GM18867 (cell line): ENCODE measurements around the gene PLEKHA7.

ENCODE experiments used
- ATAC-seq: cut with Tn5 transposase; IDR thresholded peaks from one replicate; pipeline ENCODE4 v1.9.1; 2021; ENCODE audit warnings: mild to moderate bottlenecking, moderate library complexity; ENCODE audit not compliant: unreplicated experiment

PLEKHA7 gene

DNA sequence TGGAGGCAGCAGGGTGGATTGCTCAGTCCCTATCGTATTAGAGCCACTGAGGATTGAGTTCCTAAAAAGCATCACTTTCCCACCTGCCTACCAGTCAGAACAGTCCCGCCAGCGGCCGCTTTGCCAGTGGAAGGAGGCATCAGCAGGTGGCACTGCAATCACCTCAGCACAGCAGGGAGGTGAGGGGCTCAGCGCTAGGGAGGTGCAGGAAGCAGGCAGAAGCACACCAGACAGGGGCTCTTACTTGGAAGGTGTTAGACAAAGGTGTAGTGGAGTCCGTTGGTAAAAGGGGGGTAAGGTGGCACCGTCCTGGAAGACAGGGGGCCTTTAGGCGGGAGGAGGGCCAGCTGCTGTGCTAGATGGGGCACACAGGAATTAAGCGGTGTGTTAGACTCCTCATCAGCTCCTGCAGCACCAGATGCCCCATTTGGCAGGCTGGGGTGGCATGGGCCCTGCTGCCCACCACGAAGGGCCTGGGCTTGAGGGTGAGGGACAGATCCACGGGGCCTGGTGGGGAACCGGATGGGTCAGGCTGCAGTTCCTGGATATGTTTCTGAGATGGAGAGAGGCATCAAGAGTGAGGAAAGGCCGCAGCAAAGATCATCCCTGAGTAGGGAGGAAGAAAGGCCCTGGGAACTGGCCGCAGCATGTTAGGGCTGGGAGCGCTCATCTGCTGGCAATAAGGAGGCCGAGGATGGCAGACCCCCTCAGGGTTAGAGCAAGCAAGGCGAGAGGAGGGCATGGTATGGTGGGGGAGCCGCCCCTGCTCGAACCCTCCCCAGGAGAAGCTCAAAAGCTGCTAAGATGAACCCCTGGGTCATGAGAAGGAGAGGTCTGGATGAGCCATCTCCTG is 233.3 kb downstream of the PLEKHA7 start:
- ATAC-seq, result no peak

DNA sequence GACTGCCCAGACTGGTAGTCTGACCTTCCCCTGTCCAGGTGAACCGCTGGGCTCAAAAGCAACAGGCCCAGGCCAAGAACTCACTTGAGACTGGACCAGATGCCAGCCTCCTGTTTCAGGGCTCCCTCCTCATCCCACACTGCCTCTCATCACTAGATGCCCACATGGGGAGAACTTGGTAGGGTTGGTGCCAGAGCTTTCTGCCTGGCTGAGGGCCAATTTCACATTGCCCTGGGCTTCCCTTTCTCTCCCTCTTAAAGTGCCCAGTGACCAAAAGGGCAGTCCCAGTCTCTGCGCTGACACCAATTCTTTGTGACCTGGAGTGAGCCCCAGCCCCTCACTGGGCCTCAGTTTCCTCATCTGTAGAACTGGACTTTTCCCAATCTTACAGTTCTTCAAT is 234.1 kb downstream of the PLEKHA7 start:
- no peak for ATAC-seq

DNA sequence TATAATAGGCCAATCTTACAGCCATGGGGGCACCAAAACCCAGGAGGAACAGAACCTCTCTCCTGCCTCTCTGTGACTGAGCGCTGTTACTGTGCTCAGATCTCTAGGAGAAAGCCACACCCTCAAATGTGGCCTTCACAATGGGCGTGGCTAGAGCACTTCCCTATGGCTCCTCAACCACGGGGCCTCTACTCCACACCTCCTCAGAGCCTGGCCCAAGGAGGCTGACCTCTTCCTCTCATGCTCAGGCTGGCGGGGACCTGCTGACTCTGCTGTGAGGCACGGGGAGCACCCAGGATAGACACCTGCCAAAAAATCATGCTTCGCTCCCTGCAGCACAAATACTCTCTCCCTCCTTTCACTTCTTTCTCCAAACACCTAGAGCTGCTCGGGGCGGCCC is 234.8 kb downstream of the PLEKHA7 start:
- no peak for ATAC-seq

DNA sequence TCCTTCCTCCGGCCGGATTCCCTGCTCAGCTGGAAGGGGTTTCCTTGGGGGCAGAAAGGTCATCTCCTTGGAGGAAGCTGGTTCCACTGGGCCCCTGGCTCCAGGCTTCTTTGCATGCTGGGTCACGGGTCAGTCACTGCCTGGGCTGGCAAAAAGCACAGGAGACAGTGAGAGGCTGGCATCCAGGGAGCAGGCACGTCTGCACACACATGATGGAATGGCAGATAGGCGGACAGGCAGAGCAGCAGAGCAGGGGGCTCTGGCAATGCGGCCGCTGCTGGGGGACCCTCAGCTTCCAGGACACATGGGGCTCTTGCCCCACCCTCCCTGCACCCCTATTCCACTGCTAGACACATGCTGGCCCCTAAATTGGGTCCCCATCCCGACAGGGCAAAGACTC is 235.3 kb downstream of the PLEKHA7 start:
- no peak for ATAC-seq

DNA sequence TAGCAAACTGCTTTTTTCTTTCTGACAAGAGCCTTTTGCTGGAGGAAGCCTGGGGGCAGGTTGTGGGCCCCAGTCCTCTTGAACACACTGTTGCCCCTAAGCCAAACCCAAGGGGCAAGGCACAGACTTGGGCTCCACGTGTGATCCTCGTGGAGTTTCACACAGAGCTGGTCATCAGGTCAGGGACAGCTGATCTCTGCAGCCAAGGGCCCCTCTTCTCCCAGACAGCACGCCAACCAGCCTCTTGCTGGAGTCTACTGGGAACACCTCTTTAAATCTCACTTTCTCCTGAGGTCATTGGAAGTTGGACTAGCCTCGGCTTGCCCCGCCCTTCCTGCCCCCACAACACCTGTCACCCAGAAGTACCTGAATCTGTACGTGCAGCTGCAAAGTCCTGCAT is 235.9 kb downstream of the PLEKHA7 start:
- no peak for ATAC-seq

DNA sequence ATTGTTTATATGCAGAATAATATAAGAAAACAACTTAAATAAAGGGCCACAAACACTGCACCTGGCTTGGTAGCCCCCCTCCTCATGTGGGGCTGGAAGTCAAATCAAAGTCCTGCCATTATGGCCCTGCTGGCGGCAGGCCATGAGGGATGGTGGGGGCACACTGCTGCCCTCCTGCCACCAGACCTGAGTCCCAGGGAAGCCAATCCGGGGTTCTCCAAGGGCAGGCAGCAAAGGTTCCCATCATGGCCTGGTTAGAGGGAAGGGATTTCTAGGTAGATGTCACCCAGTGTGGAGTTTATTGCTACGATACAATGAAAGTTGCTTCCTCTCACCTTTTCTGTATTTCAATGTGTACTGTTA is 236.6 kb downstream of the PLEKHA7 start:
- no peak for ATAC-seq

DNA sequence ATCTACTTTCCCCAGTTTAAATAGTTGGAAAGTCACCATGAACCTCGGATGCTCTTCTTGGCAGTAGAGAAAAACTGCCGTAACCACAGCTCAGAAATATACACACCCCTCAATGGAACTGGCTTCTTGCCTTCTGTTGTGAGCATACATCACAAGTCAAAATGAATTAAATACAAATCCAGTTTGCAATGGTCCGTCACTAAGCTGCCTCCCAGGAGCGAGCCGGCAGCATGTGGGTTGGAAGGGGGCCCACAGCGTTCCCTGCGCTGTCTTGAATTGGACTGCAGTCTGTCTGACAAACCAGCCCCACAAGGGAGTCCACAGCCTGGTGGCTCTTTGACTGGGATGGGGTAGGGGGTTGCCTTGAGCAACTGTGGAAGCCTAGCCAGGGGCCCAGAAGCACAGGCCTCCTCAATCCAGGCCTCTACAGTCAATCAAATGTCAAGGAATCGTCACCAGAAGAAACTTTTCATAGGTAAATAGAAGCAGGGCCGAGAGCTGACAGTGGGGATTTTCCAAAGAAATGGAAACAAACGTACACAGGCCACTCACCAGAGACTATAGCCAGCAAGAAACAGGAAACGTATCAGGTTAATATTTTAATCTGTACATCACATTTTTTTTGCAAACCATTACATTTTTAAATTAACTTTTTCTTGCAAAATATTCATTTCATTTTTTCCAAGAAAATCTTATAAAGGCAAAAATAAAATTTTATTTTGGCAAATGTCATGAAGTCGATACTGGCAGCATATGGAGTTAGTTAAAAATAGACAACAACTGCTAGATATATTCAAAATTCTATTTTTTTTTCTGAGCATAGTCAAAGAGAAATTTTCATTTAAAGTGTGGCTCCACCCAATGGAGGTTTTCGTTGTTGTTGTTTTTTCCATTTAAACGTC is 237.3 kb downstream of the PLEKHA7 start:
- no peak for ATAC-seq

DNA sequence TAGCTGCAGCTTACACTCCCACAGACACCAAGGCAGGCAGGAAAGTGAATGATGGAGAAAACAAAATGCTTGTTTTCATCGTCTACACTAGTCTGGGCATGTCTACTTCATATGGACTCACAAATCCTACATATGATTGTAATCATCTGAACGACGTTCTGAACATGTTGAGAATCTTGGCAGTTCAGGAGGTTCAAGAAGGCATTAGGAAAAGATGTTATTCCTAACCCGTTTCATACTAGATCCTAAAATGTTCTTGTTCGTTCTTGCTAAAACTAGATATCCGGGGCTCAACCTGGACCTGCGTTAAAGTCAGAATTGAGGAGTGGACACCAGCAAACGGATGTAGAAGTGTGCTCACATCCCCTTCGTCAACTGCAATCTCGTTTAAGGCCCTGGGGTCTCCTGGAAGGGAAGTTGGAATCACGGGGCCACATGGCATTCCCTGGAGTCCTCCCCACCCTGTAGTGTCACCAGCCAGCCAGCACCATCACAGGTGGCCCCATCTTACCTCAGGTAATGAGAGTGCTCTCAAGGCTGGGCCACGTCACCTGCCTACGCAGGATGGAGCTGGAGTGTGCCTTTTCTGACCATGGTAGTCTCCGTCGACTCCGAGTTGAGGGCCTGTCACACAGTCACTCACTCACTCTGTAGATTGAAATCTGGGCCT is 238.5 kb downstream of the PLEKHA7 start:
- no peak for ATAC-seq

DNA sequence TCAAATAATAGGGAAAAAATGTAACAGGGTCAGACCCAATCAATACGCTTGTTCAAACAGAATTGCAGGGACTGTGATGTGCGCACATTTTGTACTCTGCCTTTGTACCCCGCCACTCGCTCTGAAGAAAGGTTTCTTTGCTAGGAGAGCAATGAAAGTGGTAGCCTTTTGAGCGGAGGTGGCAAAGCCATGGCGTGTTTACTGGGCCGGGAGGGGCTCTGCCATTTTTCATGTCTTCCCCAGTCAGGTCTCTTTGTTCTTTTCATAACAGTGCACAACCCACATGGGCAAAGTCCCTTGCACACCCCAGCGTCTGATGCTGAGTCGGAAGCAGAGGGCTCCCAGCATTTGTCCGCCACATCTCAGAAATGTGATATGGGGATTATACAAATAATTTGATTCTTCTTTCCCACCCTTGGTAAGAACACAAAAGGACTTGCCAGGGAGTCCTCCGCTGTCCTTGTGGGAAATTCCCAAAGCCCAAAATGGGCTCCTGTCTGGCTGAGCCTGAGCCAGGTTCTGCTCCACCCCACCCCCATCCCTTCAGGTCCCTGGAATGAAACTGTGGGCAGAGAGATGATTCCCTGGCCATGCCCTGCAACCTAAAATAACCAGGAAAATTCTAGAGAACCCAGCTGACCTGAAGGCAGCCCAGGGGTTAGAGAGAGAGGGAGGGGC is 239.1 kb downstream of the PLEKHA7 start:
- no peak for ATAC-seq

DNA sequence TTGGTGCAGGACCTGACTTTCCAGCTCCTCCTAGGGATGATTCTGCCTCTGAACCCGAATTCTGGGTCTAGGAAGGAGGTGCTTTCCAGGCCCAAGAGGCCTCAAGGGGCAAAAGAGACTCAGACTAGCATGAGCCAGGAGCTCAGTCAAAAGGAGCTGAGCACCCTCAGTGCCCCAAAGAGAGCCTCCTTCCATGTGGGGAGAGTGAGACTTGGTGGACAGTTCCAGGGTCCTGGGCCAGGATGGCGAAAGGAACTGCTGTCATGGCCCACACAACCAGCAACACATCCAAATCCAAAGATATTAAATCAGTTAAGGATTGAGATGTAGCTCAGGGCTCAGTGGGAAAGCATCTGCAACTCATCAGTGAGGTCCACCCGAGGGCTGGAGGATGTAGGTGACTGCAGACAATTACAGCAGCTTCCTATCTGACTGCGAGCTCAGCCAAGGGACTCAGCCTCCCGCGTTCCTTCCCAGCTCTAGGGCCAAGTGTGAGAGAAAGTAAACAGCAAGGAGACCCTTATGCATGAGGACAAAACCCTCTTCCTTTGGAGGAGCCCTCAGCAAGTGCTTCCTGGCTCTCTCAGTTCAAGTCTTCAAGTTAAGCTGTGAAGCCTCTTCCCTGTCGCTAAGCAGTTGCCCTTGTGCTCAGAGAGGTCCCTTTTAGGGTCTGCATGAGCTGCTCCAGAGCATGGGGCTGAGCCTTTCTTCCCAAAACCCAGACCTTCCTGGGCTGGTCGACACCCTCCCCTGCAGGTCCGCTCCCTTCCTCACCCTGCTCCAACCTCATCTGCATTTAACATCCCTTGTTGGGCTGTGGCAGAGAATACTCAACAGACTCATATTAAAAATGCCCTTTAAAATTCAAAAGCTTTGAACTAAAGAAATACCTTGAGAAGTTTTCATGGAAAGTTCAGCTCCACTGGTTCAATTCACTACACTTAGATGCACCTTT is 240.0 kb downstream of the PLEKHA7 start:
- no peak for ATAC-seq

DNA sequence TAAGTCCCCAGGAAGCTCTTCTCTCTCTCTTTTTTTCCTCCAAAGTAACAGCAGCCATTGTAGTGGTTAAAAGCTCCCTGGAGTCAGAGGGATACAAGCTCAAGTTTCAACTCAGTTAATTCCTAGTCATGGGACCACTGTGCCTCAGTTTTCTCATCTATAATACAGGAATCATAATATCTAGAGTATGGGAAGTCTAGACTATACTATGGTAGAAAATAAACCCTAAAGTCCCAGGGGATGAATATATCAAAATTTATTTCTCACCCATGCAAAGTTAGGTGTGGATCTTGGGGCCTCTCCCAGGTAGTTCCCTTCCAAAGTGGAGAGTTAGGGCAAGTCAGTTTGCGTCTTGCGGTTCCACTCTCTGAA is 242.1 kb downstream of the PLEKHA7 start:
- no peak for ATAC-seq

DNA sequence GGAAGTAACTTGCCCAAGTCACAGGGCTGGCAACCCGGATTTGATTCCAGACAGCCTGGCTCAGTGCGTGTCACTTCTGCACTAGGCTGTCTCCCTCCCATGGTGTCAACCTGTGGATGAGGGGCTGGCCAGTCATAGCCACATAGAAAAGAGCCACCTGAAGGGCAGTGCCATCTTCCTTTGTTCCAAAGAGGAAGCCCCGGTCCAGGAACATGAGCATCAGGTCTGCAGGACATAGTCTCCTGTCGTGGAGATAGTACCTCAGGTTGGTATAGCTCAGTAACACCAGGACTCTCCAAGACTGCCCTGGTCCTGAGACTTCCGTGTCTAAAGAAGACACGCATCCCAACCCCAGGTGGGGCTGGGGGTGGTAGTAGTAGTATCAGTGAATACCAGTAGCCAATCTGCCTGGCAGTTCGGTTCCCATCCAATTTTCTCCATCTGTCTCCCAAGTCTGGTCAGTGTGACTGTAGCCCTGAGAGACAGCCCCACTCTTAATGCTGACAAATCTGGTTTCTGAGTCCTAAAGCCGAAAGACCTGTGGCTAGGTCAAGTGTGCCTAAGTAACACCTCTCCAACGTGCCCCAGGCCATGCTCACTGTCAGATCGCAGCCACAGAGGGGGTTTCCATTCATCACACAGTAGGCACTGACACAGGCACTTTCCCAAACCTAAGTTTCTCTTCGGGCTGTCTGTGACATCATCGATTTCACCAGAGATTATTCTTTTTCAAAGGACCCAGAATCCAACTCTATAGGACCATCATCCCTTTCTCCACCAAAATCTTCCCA is 242.7 kb downstream of the PLEKHA7 start:
- ATAC-seq, result peak; percentile 70

DNA sequence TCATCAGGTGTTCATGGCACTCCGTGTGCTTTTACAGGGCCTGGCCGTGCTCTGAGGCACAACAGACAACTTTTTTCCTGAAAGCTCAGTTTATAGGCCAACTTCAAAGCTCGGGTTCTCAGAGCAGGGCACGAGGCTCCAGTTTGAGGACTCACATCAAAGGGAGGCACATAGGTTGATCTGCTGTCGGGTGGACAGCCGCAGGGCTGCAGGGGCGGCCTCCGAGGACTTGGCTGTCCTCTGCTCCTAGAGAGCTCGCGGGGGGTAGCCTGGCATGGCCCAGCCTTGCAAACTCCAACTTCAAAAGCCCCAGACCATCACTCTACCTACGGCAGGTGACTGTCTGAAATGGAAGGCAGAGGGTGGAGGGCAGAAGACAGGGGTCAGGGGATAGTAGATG is 244.2 kb downstream of the PLEKHA7 start:
- ATAC-seq, result no peak

DNA sequence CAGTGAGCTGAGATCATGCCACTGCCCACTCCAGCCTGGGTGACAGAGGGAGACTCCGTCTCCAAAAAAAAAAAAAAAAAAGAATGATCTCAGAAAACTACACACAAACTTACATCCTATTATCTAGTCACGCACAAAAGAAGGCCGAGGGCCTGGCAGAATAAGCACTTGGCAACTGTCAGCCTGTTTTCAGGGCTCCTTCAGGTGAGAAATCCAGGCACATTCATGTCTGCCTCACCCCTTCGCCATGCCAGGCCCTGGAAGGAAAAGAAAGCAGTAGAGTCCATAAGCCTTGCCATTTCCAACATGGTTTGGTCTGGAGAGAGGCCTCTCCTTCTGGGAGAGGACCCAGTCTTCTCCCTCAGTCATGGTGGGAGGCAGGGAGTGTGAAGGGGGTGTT is 244.8 kb downstream of the PLEKHA7 start:
- ATAC-seq, result no peak

DNA sequence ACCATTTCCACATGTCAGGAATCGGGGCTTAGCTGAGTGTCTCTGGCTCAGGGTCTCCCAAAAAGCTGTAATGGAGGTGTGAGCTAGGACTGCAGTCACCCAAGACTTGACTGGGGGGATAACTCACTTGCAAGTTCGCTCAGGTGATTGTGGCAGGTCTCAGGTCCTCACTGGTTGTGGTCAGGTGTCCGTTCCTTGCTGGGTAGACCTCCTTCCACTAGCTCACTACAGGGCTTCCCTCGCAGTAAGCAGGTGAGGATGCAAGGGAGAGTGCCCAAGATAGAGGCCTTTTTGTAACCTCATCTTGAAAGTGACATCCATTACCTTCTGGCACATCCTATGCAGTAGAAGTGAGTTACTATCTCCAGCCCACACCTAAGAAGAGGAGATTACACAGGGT is 246.3 kb downstream of the PLEKHA7 start:
- no peak for ATAC-seq

DNA sequence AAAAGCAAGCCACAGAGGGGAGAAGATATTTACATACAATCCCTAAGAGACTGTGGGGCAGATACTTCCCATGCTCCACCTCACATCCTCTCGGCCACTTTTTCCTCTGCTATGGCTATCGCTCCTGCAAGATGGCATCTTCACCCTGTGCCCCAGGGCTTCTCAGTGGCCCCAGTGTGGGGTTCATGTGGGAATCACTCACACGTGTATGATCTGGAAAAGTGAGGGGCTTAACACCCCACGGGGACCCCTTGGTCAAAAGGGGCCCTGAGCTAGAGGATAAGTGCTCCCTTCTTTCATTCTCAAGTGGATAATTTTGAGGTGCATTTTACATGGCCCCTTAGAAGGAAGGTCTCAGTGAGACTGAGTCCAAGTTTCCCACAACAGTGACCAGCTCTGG is 247.1 kb downstream of the PLEKHA7 start:
- no peak for ATAC-seq

DNA sequence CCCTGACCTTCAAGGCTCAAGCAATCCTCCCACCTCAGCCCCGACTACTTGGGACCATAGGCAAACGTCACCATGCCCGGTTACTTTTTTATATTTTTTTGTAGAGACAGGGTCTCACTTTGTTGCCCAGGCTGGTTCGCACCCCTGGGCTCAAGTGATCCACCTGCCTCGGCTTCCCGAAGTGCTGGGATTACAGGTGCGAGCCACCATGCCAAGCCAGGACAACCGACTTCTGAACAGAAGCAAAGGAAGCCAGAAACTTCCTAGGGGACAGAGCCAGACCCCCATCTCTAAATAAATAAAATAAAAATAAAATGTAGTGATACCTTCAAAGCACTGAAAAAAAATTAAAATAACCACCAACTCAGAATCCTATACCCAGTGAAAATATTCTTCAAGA is 249.3 kb downstream of the PLEKHA7 start:
- no peak for ATAC-seq

DNA sequence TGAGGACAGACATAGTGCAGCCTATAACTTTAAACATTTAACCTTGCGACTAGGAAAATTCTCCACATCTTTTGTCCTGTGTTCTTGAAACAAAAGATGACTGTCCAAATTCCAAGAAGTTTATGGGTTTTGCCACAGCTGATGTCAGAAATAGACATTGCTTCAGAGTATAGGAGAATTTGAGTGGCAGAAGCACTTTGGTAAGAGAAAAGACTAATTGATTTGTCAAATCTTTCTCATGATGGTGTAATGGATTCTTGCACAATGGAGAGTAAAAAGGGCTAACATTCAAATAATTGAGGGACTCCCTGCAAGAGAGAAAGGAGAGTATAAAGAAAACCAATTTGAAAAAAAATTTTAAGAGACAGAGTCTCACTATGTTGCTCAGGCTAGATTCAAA is 250.5 kb downstream of the PLEKHA7 start:
- ATAC-seq, result no peak

DNA sequence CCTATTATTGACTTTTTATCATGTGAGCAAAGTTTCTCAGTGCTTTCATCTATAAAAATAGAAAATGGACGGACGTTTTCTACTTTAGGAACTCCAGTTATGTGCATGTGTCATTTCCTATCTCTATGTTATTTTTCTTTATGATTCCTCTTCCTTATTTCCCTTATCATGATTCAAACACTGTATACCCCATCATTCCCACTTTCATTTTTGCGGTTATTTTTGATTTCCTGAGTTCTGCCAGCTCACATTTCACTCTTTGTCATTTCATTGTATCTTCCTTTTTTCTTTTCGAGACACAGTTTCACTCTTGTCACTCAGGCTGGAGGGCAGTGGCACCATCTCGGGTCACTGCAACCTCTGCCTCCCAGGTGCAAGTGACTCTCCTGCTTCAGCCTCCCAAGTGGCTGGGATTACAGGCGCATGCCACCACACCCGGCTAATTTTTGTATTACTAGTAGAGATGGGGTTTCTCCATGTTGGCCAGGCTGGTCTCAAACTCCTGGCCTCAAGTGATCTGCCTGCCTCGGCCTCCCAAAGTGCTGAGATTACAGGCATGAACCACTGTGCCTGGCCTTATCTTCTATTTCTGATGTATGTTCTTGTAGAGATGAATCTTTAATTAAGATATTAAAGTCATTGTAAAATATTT is 254.2 kb downstream of the PLEKHA7 start:
- ATAC-seq, result no peak
